HEK293T (cell line): Measurements from ENCODE around the gene IRF2BPL.

Experiments used
- BHLHE40 ChIP-seq: fragments of 450-650 bp; IDR thresholded peaks from 2 replicates; pipeline ENCODE4 v1.6.1; 2016; ENCODE audit warnings: mild to moderate bottlenecking, moderate library complexity, borderline replicate concordance
- CTBP1 ChIP-seq: fragments of 450-650 bp; IDR thresholded peaks from 2 replicates; pipeline ENCODE4 v1.6.1; 2016; ENCODE audit warnings: borderline replicate concordance
- ELF4 ChIP-seq: fragments of 450-650 bp; IDR thresholded peaks from 2 replicates; pipeline ENCODE4 v1.6.1; 2017; ENCODE audit warnings: antibody characterized with exemption
- FOXA1 ChIP-seq: fragments of 450-650 bp; IDR thresholded peaks from 2 replicates; pipeline ENCODE4 v1.6.1; 2016; ENCODE audit warnings: mild to moderate bottlenecking
- FOXK2 ChIP-seq: fragments of 450-650 bp; IDR thresholded peaks from 2 replicates; pipeline ENCODE4 v1.6.1; 2016; ENCODE audit warnings: mild to moderate bottlenecking
- FOXM1 ChIP-seq: fragments of 450-650 bp; IDR thresholded peaks from 2 replicates; pipeline ENCODE4 v1.6.1; 2017; ENCODE audit warnings: mild to moderate bottlenecking, borderline replicate concordance
- HDGF ChIP-seq: fragments of 450-650 bp; IDR thresholded peaks from 2 replicates; pipeline ENCODE4 v1.6.1; 2017; ENCODE audit warnings: antibody characterized with exemption, borderline replicate concordance
- LEF1 ChIP-seq: fragments of 450-650 bp; IDR thresholded peaks from 2 replicates; pipeline ENCODE4 v1.6.1; 2017; ENCODE audit warnings: mild to moderate bottlenecking, borderline replicate concordance
- NFRKB ChIP-seq: fragments of 450-650 bp; IDR thresholded peaks from 2 replicates; pipeline ENCODE4 v1.6.1; 2016; ENCODE audit warnings: mild to moderate bottlenecking, moderate library complexity
- PKNOX1 ChIP-seq: fragments of 450-650 bp; IDR thresholded peaks from 2 replicates; pipeline ENCODE4 v1.6.1; 2016
- TARDBP ChIP-seq: fragments of 450-650 bp; IDR thresholded peaks from 2 replicates; pipeline ENCODE4 v1.6.1; 2016

- no peak for TF ChIP-seq LEF1
- TF ChIP-seq FOXM1 = no peak
- TF ChIP-seq BHLHE40 = no peak
- TF ChIP-seq HDGF = no peak
- no peak for TF ChIP-seq FOXA1
- no peak for TF ChIP-seq CTBP1
- no peak for TF ChIP-seq NFRKB
- TF ChIP-seq PKNOX1 = no peak
- no peak for TF ChIP-seq ELF4
- no peak for TF ChIP-seq FOXK2
- no peak for TF ChIP-seq TARDBP
Measured at GRCh38 chr14:77037938-77038568, 9.5 kb upstream of the IRF2BPL start.
